Measurements from ENCODE around the gene SMNDC1.

DNA sequence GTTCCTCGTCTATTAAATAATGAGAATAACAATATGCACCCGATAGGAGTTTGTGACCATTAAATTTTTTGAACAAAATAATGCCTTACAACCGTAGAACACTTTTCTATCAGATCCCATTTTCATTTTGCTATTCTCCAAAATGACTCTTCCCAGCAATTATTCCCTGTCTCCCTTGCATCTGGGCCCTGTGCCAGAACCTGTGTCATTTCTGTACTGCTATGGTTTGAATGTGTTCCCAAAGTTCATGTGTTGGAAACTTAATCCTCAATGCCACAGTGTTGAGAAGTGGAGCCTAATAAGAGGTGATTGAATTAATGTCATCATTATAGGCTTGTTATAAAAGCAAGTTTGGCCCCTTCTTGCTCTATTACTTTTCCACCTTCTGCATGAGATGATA is 33.2 kb upstream of the SMNDC1 start:
- TF ChIP-seq MAX (IDR thresholded peaks at IDR 0.05), result no peak
- TF ChIP-seq, protein P1, sequence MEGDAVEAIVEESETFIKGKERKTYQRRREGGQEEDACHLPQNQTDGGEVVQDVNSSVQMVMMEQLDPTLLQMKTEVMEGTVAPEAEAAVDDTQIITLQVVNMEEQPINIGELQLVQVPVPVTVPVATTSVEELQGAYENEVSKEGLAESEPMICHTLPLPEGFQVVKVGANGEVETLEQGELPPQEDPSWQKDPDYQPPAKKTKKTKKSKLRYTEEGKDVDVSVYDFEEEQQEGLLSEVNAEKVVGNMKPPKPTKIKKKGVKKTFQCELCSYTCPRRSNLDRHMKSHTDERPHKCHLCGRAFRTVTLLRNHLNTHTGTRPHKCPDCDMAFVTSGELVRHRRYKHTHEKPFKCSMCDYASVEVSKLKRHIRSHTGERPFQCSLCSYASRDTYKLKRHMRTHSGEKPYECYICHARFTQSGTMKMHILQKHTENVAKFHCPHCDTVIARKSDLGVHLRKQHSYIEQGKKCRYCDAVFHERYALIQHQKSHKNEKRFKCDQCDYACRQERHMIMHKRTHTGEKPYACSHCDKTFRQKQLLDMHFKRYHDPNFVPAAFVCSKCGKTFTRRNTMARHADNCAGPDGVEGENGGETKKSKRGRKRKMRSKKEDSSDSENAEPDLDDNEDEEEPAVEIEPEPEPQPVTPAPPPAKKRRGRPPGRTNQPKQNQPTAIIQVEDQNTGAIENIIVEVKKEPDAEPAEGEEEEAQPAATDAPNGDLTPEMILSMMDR (IDR thresholded peaks at IDR 0.05; ENCODE audit: low read depth, low read length, missing input control), result no peak
- TF ChIP-seq TAF1 (conservative IDR thresholded peaks at IDR 0.05), result no peak
- no peak for TF ChIP-seq ATF3 (IDR thresholded peaks at IDR 0.05)
- TF ChIP-seq RAD21 (IDR thresholded peaks at IDR 0.05), result no peak
- TF ChIP-seq SP1 (IDR thresholded peaks at IDR 0.05), result no peak

All from liver (tissue), 3 donors.